IPS-NIHi11 (cell line): Measurements from ENCODE around the gene SH3PXD2A.

ENCODE experiments used
- DNase-seq: peaks from one replicate; pipeline ENCODE4 v3.0.0; 2012; ENCODE audit warnings: mixed read lengths, low spot score

The SH3PXD2A gene

DNA sequence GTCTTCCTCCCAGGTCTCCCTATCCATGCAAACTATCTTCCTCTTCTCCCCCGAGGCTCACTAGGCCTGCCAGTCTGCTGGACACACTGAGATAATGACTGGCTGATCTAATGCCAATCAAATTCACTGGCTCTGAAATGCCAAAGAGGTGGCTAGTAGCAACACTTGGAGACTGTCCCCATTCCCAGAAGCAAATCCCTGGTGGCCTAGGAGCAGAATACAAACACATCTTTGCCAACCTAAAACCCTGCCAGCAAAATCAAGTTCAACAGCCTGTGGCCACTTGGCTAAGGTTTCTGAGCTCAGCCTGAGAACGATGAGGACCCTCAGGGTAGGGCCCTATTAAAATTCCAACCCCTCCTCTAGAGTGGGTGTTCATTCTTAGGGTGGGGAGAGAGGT is 46.6 kb downstream of the SH3PXD2A start:
- no peak for DNase-seq

DNA sequence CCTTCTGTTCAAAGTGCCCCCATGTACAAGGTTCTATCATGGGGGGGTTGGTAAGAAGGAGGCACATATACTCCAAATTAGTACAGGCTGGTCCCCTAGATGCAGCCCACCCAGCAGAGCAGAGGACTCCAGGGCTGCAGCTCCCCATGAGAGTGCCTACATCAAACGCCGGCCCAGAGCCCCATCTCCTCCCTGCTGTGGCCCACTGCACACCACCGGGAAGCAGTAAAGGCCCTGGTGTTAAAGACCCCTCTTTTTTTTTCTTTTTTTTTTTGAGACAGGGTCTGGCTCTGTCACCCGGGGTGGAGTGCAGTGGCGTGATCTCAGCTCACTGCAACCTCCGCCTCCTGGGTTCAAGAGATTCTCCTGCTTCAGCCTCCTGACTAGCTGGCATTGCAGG is 47.4 kb downstream of the SH3PXD2A start:
- no peak for DNase-seq

DNA sequence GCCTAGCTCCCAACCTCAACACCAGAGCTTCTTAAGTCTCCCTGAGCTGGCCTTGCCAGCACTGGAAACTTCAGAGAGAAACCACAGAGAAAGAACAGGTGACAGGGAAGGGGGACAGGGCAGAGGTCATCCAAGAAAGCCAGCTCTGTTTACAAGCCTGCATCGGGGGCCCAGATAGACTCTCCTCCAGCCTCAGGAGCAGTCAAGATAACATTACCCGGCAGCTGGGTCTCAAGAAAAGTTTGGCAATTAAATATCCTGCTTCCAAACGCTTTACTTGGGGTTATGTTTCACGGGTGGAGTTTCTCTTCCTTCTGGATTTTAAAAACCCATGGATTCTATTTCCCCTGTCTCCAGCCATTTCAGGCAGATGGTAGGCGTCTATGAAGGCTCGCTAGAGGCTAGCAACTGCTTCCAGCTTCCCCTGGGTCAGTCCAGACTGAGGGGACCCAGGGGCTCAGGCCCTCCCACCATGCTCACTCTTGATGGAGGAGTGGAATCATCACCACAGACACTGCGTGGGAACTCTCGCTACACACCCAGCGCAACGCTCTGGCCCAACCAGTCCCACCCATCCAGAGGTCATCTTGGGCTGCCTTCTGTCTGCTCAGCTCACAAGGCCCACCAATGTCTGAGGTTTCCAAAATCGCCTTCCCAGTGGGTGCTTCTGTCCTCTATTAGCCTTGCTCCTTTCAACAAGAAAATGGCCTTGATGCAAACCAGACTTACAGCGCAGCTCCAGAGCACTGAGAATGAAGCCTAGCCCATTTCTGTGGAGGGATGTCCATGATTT is 48.8 kb downstream of the SH3PXD2A start:
- DNase-seq, result no peak

DNA sequence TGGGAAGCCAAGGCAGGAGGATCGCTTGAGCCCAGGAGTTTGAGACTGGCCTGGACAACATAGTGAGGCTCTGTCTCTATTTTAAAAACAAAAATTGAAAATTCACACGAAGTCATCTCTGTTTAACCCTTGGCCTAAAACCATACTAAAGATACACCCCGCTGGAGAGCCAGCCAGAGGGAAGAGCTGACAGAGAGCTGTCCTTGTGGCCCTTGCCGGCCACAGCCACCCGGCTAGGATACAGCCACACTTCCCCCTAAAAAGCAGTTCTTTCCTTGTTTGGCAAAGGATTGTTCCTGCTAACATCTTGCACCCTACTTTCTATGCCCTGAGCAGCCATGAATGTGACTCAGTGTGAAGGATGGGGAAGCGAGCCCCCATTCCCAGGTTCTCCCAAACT is 49.6 kb downstream of the SH3PXD2A start:
- no peak for DNase-seq

DNA sequence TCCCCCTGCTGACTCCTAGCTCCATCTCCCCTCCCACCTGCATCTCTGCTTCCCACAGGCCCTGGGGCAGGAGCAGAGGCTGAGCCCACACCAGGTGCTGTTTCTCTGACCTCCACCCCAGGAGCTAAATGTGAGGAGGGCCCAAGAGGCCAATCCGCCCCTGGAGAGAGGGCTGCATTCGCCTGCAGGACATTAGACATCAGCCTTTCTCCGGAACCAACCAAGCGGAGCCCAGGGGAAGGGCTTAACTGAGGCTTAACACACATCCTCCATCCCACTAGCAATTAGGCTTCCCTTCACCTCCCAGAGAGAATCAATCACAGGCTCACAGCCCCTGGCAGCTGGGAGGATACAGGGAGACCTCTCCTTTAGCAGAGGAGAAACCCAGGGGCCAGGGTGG is 50.5 kb downstream of the SH3PXD2A start:
- DNase-seq, result peak; percentile 50

DNA sequence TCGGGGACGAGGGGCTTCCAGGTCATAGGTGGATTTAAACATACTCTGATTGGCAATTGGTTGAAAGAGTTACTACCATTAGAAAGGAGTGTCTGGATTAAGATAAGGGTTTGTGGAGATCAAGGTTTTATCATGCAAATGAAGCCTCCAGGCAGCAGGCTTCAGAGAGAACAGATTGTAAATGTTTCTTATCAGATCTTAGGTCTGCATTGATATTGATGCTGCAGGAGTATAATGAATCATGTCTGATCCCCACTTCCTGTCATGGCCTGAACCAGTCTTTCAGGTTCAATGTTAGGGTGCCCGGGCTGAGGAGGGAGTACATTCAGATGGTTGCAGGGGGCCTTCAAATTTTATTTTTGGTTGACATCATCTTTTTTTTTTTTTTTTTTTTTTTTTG is 51.4 kb downstream of the SH3PXD2A start:
- no peak for DNase-seq

DNA sequence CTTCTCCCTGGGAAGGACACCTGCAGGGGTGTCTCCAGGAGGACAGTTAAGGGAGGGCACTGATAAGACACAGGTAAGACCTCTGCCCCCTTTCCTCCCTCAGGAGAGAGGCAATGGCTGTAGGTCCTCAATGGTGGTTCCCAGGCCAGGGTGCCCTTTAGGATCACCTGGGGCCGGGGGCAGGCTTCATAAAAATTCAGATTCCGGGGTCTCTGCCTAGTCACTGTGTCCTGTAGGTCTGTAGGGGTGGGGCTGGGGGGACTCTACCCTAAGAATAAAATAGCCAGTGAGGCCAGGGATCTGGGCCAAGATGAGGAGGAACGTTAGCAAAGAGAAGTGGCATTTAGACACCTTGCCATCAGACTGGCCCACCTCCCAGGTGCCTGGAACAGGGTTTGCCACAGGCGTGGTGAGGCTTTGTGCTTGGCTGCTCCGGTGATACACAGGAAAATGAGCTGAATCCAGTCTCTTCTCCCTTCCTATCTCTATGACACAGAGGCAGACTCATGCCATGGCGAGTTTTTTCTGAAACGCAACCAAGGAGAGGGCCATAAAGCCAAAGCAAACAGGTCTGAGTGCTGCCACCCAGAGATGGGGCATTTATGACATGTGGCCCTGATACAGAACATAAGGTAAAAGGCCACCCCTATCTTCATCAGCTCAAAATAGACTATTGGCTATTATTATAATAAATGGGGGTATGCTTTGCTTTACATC is 52.6 kb downstream of the SH3PXD2A start:
- DNase-seq, result no peak

DNA sequence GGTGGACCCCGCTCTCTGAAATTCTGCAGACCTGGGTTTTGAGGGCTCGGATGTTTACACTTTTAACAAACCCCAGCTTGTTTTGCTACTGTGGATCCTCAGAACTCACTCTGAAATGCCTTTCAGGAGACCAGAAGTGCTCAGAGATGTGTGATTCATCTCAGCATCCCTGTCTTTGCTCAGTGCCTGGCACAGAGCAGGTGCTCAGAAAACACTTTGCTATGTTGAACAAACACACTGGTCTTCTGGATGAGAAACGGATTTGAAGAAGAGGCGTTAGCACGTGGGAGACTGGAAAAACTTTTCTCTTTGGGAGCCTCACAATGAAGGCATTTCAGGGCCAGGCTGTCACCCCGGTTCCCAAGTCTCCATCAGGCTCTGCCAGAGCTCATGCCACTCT is 53.3 kb downstream of the SH3PXD2A start:
- DNase-seq, result no peak

DNA sequence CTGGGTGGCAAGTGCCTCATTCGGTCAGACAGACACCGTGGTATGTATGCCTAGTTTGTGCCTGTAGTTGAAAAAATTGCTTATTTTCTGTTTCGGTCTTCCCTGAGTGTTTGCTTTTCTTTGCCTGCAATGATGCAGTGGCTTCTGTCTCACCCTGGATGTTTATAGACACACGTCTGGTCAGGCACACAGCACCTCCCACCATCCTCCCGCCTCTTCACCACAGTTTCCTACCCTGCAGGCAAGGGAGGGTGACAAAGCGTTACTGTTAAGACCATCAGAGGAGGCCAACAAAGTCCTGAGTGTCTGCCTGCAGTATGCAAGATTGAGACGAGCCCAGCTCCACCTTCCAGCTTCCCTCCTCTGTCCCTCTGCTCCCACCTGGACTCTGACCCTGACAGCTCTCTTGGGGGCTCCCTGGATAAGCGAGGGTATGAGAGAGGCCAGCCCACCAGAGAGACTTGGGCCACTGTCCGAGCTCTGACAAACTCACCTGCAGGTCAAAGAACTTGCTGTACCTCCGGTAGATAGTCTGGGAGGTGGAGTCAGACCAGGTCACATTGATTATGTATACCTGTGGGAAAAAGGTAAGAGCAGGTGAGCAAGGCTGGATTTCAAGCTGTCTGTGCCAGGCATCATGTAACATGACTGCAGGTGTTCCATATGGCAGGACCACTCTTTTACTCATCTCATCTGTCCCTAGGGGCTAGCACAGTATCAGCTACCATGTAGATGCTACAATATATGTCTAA is 54.4 kb downstream of the SH3PXD2A start:
- DNase-seq, result no peak

DNA sequence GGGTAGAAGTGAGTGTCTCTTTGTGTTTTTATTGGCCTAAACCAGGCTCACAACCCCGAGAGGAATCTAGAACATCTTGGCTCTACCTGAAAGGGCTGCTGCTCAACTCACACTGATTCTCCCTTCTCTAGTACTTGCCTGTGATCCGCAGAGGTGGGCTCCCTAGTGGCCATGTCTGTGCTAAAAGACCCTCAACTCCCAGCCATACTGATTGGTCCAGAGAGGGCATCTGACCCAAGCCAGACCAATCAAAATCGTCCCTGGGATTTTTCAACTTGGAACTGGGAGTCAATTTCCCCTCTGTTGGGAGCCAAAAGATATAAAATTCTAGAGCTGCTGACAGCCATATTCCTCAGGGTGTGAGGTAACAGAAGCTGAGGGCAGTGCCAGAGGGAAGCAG is 55.3 kb downstream of the SH3PXD2A start:
- no peak for DNase-seq

DNA sequence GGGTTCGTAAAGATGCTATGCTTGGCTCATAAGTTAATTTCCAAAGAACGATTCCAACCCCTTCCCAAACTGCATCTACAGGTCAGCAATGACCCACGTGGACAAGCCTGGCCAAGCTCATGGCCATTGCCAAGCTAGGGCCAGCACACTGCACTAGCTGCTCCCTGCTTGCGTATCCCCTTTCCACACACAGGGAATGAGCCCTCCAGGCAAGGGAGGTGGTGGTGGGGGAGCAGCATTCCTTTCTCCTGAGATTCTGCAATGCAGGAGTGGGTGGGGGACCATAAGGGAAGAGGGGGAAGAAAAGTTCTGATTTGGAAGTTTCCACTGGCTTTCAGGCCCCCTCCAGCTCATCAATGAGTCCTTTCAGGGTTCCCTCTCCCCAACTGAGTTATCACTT is 56.0 kb downstream of the SH3PXD2A start:
- DNase-seq, result no peak

DNA sequence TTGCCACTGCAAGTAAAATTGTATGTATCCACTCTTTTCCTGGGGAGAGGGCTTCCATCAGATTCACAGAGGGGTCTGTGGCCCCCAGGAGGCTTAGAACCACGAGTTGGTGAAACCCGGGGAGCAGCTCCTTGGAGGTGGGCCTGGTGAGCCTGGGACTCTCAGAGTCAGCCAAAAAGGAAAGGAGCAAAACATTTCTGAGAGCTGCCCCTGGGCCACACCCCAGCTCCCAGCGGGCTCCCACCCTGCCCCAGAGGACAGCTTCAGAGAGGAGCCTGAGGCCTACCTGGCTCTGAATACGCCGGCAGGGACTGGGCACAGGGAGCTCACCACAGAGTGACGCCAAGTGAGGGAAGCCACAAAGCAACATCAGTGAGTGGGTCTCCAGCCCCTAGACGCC is 56.9 kb downstream of the SH3PXD2A start:
- no peak for DNase-seq

DNA sequence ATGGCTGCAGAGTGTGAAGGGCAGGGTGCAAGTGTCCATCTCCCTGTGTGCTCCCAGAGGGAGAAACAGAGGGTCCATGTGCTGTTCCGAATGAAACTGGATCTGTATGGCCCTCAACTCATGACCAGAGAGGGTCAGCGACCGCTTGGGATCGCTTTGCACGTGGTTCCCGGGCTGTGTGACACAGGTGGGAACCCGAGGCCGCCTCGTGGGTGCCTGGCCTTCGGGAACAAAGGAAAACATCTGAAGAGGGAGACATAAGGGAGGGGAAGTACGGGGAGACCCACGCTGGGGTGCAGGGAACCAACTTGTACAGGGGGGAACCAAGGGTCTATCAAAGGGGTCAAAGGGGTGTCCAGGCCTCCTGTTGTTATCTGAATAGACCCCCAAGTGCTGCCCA is 57.5 kb downstream of the SH3PXD2A start:
- DNase-seq, result no peak

DNA sequence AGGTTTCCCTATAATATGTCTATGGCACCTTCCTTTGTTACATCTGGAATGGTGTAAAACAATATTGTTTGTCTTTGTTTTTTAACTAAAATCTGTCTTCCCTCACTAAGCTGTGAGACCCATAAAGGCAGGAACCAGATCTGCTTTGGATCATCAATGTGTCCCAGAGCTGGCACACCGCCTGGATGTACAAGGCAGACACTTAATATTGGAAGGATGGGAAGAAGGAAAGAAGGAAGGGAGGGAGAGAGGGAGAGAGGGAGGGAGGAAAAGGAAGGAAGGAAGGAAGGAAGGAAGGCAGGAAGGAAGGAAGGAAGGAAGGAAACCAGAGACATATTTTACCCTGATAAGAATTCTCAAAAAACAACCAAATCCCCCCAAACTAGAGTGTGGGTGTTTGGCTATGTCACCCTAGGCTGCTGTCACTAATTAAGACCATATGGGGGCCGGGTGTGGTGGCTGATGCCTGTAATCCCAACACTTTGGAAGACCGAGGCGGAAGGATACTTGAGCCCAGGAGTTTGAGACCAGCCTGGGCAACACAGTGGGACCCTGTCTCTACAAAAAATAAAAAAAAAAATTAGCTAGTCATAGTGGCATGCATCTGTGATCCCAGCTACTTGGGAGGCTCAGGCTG is 59.6 kb downstream of the SH3PXD2A start:
- DNase-seq, result no peak

DNA sequence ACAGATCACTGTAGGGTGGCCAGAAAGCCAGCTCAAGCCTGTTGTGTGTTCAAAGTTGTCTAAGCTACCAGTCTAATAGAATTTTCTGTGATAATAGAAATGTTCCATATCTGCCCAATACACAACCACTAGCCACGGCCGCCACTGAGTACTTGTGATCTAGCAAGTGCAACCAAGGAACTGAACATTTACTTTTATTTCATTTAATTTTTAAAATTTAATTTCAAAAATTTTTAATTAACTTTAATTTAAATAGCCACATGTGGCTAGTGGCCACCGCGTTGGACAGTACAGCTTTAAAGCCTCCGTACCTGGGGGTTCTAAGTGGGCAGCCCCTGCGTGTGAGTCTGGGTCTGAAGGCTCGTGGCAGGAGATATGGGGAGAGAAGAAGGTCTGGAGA is 60.4 kb downstream of the SH3PXD2A start:
- no peak for DNase-seq

DNA sequence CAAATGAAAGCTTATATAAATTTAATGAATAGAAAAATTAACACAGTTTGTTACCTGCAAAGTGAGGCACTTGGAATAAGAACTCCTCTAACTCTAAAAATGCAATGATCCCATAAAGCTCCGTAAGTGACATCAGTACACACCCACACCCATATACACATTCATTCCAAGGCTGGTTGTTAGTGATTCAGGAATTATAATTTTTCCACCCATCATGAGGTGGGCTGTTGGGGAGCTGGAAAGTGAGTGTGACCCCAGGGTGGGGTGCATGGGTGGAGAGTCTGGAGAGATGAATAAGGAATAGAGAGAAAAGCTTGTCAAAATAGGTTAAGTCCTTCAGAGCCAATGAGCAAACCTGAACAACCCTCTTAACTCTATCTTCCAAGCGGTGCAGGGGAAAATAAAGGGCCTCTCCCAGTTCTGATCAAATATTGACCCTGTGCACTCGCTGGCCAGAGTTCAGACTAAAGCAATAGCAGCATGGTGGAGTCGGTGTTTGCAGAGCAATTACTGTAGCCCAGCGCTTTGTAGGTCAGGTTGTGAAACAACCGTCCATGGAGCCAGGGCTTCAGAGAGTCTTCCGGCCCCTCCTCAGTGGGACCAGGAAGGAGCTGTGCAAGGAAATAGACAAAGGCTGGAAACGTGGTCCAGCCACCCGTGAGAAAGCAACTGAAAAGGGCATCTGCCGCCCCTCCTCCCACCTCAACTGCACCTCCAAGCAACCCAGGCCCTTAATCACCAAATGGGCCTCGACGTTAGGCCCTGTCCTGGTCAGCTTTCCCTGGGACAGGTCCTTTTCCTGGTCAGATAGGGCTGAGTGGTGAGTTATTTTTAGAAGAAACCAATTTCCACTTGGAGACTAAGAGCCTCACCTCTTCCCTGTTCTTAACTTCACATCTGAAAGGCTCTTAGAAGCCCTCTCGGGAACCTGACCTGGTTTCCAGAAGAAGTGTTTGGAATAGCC is 61.2 kb downstream of the SH3PXD2A start:
- no peak for DNase-seq

DNA sequence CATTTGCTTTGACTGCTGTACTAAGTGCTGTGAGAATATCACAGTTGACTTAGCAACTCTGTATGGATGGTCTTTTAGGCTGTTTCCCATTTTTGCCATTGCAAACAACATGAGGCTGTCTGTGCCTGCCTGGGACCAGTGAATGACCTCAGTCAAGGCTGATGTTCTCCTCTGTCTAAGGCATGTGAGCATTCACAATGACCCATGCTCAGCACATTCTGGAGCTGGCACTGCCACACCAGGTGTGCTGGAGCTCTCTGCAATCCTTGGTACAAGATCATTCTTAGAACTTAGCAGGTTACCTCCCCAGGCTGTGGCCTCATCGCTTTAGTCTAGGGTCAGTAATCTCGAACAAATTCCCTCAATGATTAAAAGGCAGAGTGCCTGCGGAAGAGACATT is 61.9 kb downstream of the SH3PXD2A start:
- DNase-seq, result no peak

DNA sequence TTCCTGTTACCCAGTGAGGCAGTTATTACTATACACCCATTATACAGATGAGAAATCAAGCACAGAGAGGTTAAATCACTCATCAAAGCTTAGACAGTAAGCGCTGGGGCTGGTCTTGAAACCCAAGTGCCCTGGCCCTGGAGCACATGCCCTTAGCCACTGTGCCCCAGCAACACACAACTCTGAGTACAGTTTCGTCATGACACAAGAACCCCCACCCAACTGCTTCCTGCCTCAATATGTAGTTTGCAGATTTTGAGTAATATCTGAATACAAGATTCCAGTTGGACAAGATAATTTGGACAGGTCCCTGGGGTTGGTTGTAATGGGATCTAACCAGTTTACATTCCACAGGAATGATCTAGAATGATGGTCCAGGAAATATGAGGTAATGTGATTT is 62.8 kb downstream of the SH3PXD2A start:
- DNase-seq, result no peak

DNA sequence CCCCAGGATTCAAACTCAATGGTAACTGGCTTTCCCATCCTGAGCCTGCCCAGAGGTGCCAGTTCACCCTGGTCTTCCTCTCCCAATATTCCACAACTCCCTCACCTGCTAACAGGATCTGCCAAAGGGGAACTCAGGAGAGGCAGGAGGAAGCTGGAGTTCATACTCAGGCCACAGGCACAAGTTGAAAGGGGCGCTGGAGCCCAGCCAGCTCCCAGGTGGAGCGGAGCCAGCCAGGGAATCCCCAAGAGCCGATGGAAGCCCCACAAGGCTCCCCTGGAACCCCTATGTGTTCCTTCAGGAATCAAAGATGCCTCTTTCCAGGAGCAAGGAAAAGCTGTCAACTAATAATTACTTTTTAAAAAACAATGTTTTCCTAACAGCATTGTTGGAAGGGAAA is 63.5 kb downstream of the SH3PXD2A start:
- DNase-seq, result no peak

DNA sequence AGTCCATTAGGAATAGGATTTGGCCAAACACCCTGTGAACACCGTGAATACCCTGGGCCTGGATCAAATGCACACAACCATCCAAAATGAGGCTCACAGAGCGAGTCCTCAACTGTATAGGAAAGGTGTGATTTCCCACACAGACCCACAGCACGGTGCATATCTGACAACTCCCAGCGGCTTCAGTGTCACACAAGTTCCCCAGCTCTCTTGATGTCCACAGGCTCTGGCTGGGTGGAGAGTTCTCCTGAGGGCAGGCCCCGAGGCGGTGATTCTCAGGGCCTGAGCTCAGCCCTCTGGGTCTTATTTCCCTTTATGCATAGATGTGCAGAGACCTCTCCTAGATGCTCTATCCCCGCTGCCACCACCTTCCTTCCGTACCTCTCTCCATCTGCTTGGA is 64.1 kb downstream of the SH3PXD2A start:
- no peak for DNase-seq

DNA sequence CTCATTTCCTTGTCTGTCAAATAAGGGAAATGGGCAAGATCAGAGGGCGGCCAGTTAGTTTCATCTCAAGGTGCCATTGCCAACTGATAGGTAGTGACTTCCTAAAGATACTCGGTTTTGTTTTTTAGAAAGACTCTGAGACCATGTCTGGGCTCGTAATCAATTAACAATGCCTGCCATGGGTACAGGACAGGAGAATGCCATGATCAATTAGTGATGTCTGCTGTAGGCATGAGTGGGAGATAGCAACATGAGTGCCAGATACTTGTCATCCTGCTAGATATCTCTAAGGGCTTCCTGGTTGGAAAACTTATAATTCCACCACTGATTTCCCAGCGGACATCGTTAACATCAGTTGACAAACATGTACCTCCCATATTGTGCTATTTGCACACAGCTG is 64.8 kb downstream of the SH3PXD2A start:
- no peak for DNase-seq
